IMR-90 (cell line): ENCODE data around the gene SARDH. TPM values are rescaled to one million over a fixed set of nuclear protein-coding genes. Genes with fewer than 3 reads are reported as not detected.

ENCODE experiments used
- ATAC-seq: fragments of 200-7000 bp; cut with Tn5 transposase; 2 replicates; pipeline ENCODE4 v1.9.1; 2020; ENCODE audit warnings: low read depth, mild to moderate bottlenecking, moderate library complexity
- BruUV-seq: library from RNA; stranded (reverse); fragments of 400-500 nt; replicated peaks from 2 replicates; lab custom pipeline; 2021; lab: Mats Ljungman, UMichigan
- CTCF ChIA-PET: fragments of 300-600 bp; formaldehyde crosslinking; extraction: SDS; loops from one replicate; lab custom pipeline; 2021; ENCODE audit warnings: antibody characterized with exemption; lab: Yijun Ruan, JAX
- POLR2A ChIA-PET: fragments of 300-600 bp; sonication (Branson Sonifier 250); formaldehyde crosslinking; loops from one replicate; lab custom pipeline; 2022; ENCODE audit warnings: antibody characterized with exemption; ENCODE audit not compliant: unreplicated experiment; lab: Charles Lee
- DNase-seq: peaks from one replicate; pipeline ENCODE4 v3.0.0; 2013
- H2AFZ ChIP-seq: replicated peaks from 2 replicates; pipeline ENCODE3; 2013; ENCODE audit warnings: low read length, mild to moderate bottlenecking; ENCODE audit not compliant: poor library complexity
- H2AK5ac ChIP-seq: 2 replicates; pipeline ENCODE4 v1.6.1; 2013; ENCODE audit warnings: low read depth, low read length, inconsistent platforms
- H2AK9ac ChIP-seq: replicated peaks from 2 replicates; pipeline ENCODE3; 2013; ENCODE audit warnings: mild to moderate bottlenecking, low read depth, low read length, moderate library complexity; ENCODE audit not compliant: poor library complexity
- H2BK120ac ChIP-seq: 2 replicates; pipeline ENCODE4 v1.6.1; 2013; ENCODE audit warnings: low read depth, low read length, inconsistent platforms
- H2BK15ac ChIP-seq: 3 replicates; pipeline ENCODE4 v1.6.1; 2013; ENCODE audit warnings: low read depth, low read length, inconsistent platforms
- H2BK20ac ChIP-seq: 2 replicates; pipeline ENCODE4 v1.6.1; 2013; ENCODE audit warnings: low read depth, mild to moderate bottlenecking, inconsistent platforms, low read length, moderate library complexity
- H2BK5ac ChIP-seq: 2 replicates; pipeline ENCODE4 v1.6.1; 2013; ENCODE audit warnings: mild to moderate bottlenecking, low read depth, low read length, inconsistent platforms; ENCODE audit not compliant: poor library complexity, severe bottlenecking
- H3K14ac ChIP-seq: replicated peaks from 2 replicates; pipeline ENCODE4 v1.6.1; 2013; ENCODE audit warnings: low read depth, low read length, inconsistent platforms
- H3K18ac ChIP-seq: 2 replicates; pipeline ENCODE4 v1.6.1; 2013; ENCODE audit warnings: low read depth, low read length, control low read depth
- H3K23ac ChIP-seq: 2 replicates; pipeline ENCODE4 v1.6.1; 2013; ENCODE audit warnings: low read depth, low read length, inconsistent platforms
- H3K27ac ChIP-seq: 2 replicates; pipeline ENCODE4 v1.5.1; 2013; ENCODE audit warnings: mild to moderate bottlenecking, control low read depth, low read length; ENCODE audit not compliant: insufficient read depth
- H3K27me3 ChIP-seq: 2 replicates; pipeline ENCODE4 v1.6.1; 2013; ENCODE audit warnings: low read length; ENCODE audit not compliant: control insufficient read depth, insufficient read depth
- H3K36me3 ChIP-seq: 2 replicates; pipeline ENCODE4 v1.6.1; 2013; ENCODE audit warnings: low read length, mixed read lengths; ENCODE audit not compliant: control insufficient read depth, insufficient read depth
- H3K4ac ChIP-seq: 2 replicates; pipeline ENCODE4 v1.6.1; 2013; ENCODE audit warnings: low read depth, low read length, inconsistent platforms
- H3K4me1 ChIP-seq: 2 replicates; pipeline ENCODE4 v1.6.1; 2013; ENCODE audit warnings: low read length, mixed read lengths; ENCODE audit not compliant: control insufficient read depth, insufficient read depth
- H3K4me2 ChIP-seq: 2 replicates; pipeline ENCODE4 v1.6.1; 2013; ENCODE audit warnings: low read depth, mild to moderate bottlenecking, control low read depth, low read length, moderate library complexity
- H3K4me3 ChIP-seq: 2 replicates; pipeline ENCODE4 v1.5.1; 2013; ENCODE audit warnings: low read depth, mild to moderate bottlenecking, control low read depth, low read length, moderate library complexity; ENCODE audit not compliant: insufficient read depth
- H3K56ac ChIP-seq: 2 replicates; pipeline ENCODE4 v1.6.1; 2013; ENCODE audit warnings: low read length, inconsistent platforms; ENCODE audit not compliant: insufficient read depth; ENCODE audit errors: extremely low read depth
- H3K79me1 ChIP-seq, 2 experiments: 2 replicates each; pipeline ENCODE4 v1.6.1; 2013; ENCODE audit warnings: low read length in 2 of 2, inconsistent platforms in 1 of 2, low read depth in 1 of 2
- H3K9ac ChIP-seq: 2 replicates; pipeline ENCODE4 v1.6.1; 2013; ENCODE audit warnings: low read depth, low read length, control low read depth
- H3K9me1 ChIP-seq: 2 replicates; pipeline ENCODE4 v1.6.1; 2013; ENCODE audit warnings: low read length, inconsistent platforms; ENCODE audit not compliant: insufficient read depth
- H3K9me3 ChIP-seq: 2 replicates; pipeline ENCODE4 v1.6.1; 2013; ENCODE audit warnings: low read length; ENCODE audit not compliant: control insufficient read depth, insufficient read depth
- H4K20me1 ChIP-seq: 2 replicates; pipeline ENCODE4 v1.6.1; 2013; ENCODE audit warnings: low read length, inconsistent platforms; ENCODE audit not compliant: insufficient read depth
- H4K5ac ChIP-seq: 2 replicates; pipeline ENCODE4 v1.6.1; 2013; ENCODE audit warnings: mild to moderate bottlenecking, low read depth, low read length, control low read depth
- H4K8ac ChIP-seq, 2 experiments: 2 replicates each; pipeline ENCODE4 v1.6.1; 2013; ENCODE audit warnings: low read depth in 2 of 2, low read length in 2 of 2, control low read depth in 1 of 2, inconsistent platforms in 1 of 2
- H4K91ac ChIP-seq: 2 replicates; pipeline ENCODE4 v1.6.1; 2013; ENCODE audit warnings: low read depth, low read length, inconsistent platforms; ENCODE audit not compliant: insufficient read depth
- RAD21 ChIP-seq: IDR thresholded peaks from 2 replicates; pipeline ENCODE4 v1.6.1; 2012; ENCODE audit warnings: low read length, improper control_type of control experiment
- WGBS, 2 experiments: methylation state at CpG; one replicate each; pipeline versions ENCODE4 v1.1.5 to v1.1.7; 2013; ENCODE audit warnings: missing lambda C conversion rate in 2 of 2; ENCODE audit not compliant: insufficient read length in 1 of 2; ENCODE audit errors: extremely low coverage in 2 of 2; 5-methylcytosine and 5-hydroxymethylcytosine counted together
- dilution Hi-C: fragments of 300-500 bp; cut with HindIII; formaldehyde crosslinking; loops from one replicate; pipeline ENCODE4 v1.14.3; 2018; ENCODE audit warnings: low sequenced_read_pairs; ENCODE audit not compliant: unreplicated experiment
- in situ Hi-C: fragments of 300-500 bp; cut with MboI; formaldehyde crosslinking; loops from 3 replicates; pipeline ENCODE4 v1.14.3; 2019; ENCODE audit warnings: low sequenced_read_pairs, inconsistent platforms, mixed read lengths
- intact Hi-C: fragments of 100-400 bp; cut with micrococcal nuclease; formaldehyde crosslinking; loops from 2 replicates; pipeline ENCODE4 v1.10.0; 2022
- polyA plus RNA-seq, 3 experiments: library from polyadenylated mRNA; depleted of rRNA; stranded (reverse); fragments of >200 nt; gene quantifications; 2 replicates each; pipeline ENCODE4 v1.2.3, GENCODE V29; 2012; ENCODE audit warnings: low replicate concordance in 1 of 3
- total RNA-seq: library from RNA; depleted of rRNA; stranded (reverse); fragments of >200 nt; gene quantifications from 2 replicates; pipeline ENCODE4 v1.2.3, GENCODE V29; 2012
- TF ChIP-seq, protein P1 (sequence below): fragments of 150-350 bp; IDR thresholded peaks from 2 replicates; pipeline ENCODE4 v1.6.1; 2017; ENCODE audit warnings: mild to moderate bottlenecking, antibody characterized with exemption, low read length, low read depth

SARDH gene
- total and polyA plus RNA-seq, 2 of the 4 experiments (the other 2 are of a cell fraction): 5.0 to 7.5 TPM

DNA sequence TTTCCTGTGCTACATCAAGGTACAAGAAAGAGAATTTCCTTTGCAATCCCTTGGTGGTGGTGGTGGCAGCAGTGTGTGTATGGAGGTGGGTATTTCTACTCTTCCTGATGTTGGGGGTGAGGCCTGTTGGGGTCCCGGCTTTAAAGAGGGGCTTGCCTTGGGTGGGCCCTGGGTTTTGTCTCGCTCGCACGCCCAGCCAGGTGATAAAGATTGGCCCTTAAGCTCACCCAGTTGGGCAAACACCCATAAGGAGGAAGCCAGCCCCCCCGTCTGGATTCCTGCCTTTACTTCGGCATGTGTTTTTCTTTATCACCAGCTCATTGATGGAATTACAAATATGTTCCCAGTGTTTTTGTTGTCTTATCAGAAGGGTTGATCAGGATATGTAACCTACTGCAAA is 16.0 kb upstream of the SARDH start:
- H3K79me1 ChIP-seq: no peaks in the 10 kb centered on the region
- no peaks in the 10 kb centered on the region for H3K36me3 ChIP-seq
- in situ Hi-C loops (no loop called here), intact Hi-C loops (no loop called here), dilution Hi-C loops (no loop called here)
- H3K27ac ChIP-seq: no peak overlapping the region
- no peak for TF ChIP-seq RAD21
- TF ChIP-seq, protein P1, sequence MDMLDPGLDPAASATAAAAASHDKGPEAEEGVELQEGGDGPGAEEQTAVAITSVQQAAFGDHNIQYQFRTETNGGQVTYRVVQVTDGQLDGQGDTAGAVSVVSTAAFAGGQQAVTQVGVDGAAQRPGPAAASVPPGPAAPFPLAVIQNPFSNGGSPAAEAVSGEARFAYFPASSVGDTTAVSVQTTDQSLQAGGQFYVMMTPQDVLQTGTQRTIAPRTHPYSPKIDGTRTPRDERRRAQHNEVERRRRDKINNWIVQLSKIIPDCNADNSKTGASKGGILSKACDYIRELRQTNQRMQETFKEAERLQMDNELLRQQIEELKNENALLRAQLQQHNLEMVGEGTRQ: no peak
- H4K20me1 ChIP-seq: no peaks in the 10 kb centered on the region
- H2BK5ac ChIP-seq: no peak overlapping the region
- no CpG with 5 or more reads among the region's 6 CpGs for WGBS, 2 experiments
- no peaks in the 10 kb centered on the region; the same call in 1 of the 2 replicates for H3K27me3 ChIP-seq
- no peak overlapping the region for H3K4me2 ChIP-seq
- no peak overlapping the region for H3K4ac ChIP-seq
- no peak overlapping the region for H3K56ac ChIP-seq
- H3K9me1 ChIP-seq: no peaks in the 10 kb centered on the region
- ATAC-seq (no peak), DNase-seq (no peak)
- H2BK120ac ChIP-seq: no peak overlapping the region
- no TSS peak for BruUV-seq
- H2BK15ac ChIP-seq: no peak overlapping the region
- no peak overlapping the region for H3K14ac ChIP-seq
- CTCF ChIA-PET: no interaction called here
- no peak overlapping the region for H4K5ac ChIP-seq
- no peaks in the 10 kb centered on the region; the same call in 1 of the 2 replicates for H3K4me1 ChIP-seq
- no peak overlapping the region for H2AK5ac ChIP-seq
- POLR2A ChIA-PET: no interaction called here
- no peak overlapping the region for H2AFZ ChIP-seq
- no peak overlapping the region for H2AK9ac ChIP-seq
- H4K8ac ChIP-seq: no peak overlapping the region
- no peak overlapping the region for H3K23ac ChIP-seq
- no peak overlapping the region for H3K4me3 ChIP-seq
- no peaks in the 10 kb centered on the region for H3K9me3 ChIP-seq
- H2BK20ac ChIP-seq: no peak overlapping the region
- H3K18ac ChIP-seq: no peak overlapping the region
- no peak overlapping the region for H4K91ac ChIP-seq
- no peak overlapping the region for H3K9ac ChIP-seq
